ENCODE measurements around the gene COP1.
"Not testable (repeated sequence)": the region's sequence is repeated elsewhere in the genome, so short reads cannot be mapped to it uniquely, and the experiment has no call there.

Gene COP1

GRCh38 chr1:176033881-176034280 is 173.2 kb downstream of the COP1 start:
- no peak for DNase-seq (ENCODE audit: low read depth in 2 of 2)

- DNase-seq (ENCODE audit: low read depth in 2 of 2), result no peak
Measured at GRCh38 chr1:176033474-176033873, 173.6 kb downstream of the COP1 start.

- DNase-seq (ENCODE audit: low read depth in 2 of 2), result no peak
Measured at GRCh38 chr1:176032040-176032645, 174.9 kb downstream of the COP1 start.

- no peak for DNase-seq (ENCODE audit: low read depth in 2 of 2)
Measured at GRCh38 chr1:176029609-176030008, 177.5 kb downstream of the COP1 start.

- DNase-seq (ENCODE audit: low read depth in 2 of 2), result no peak
Measured at GRCh38 chr1:176029155-176029554, 177.9 kb downstream of the COP1 start.

- DNase-seq (ENCODE audit: low read depth in 2 of 2), result not testable (repeated sequence)
Measured at GRCh38 chr1:176027934-176028333, 179.2 kb downstream of the COP1 start.

GRCh38 chr1:176022574-176022973 is 184.5 kb downstream of the COP1 start:
- no peak for DNase-seq (ENCODE audit: low read depth in 2 of 2)

DNA sequence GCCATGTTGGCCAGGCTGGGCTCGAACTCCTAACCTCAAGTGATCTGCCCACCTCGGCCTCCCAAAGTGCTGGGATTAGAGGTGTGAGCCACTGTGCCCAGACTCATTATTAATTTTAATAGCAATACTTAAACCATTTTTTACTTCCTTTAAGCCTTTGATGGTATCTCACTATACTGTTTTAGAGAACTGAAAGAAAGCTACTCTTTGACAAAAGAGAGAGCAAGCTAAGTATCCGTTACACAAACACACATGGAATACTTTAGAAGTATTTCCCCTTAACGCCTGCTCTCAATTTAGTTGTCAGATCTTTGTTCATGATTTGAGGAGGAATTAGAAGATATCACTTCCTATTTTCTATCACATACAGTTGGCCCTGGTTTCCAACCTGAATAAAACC is 189.4 kb downstream of the COP1 start:
- no peak for DNase-seq (ENCODE audit: low read depth in 2 of 2)

DNA sequence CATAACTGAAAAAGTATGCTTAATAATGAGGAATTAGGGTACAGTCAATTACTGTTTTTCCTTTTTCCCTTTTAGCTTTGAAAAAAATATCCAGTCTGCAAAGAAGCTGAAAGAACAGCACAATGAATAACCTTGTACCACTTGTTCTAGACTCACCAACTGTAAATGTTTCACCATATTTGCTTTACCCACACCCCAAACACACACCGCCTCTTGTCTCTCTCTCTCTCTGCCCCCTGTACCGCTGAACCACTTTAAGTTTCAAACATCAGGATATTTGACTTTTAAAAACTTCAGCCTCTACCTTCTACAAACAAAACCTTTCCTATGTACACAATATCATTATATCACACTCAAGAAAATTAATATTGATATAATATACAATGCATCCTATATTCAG is 197.1 kb downstream of the COP1 start:
- DNase-seq (ENCODE audit: low read depth in 2 of 2), result no peak

DNA sequence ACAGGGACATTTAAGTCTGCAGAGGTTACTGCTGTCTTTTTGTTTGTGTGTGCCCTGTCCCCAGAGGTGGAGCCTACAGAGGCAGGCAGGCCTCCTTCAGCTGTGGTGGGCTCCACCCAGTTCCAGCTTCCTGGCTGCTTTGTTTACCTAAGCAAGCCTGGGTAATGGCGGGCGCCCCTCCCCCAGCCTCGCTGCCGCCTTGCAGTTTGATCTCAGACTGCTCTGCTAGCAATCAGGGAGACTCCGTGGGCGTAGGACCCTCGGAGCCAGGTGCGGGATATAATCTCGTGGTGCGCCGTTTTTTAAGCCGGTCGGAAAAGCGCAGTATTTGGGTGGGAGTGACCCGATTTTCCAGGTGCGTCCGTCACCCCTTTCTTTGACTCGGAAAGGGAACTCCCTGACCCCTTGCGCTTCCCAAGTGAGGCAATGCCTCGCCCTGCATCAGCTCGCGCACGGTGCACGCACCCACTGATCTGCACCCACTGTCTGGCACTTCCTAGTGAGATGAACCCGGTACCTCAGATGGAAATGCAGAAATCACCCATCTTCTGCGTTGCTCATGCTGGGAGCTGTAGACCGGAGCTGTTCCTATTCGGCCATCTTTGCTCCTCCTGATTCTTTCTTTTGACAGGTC is 199.2 kb downstream of the COP1 start:
- not testable (repeated sequence) for DNase-seq (ENCODE audit: low read depth in 2 of 2)

- not testable (repeated sequence) for DNase-seq (ENCODE audit: low read depth in 2 of 2)
Measured at GRCh38 chr1:175994660-175995059, 212.4 kb downstream of the COP1 start.

GRCh38 chr1:175992825-175993224 is 214.3 kb downstream of the COP1 start:
- not testable (repeated sequence) for DNase-seq (ENCODE audit: low read depth in 2 of 2)

GRCh38 chr1:175992202-175992601 is 214.9 kb downstream of the COP1 start:
- DNase-seq (ENCODE audit: low read depth in 2 of 2), result not testable (repeated sequence)

DNA sequence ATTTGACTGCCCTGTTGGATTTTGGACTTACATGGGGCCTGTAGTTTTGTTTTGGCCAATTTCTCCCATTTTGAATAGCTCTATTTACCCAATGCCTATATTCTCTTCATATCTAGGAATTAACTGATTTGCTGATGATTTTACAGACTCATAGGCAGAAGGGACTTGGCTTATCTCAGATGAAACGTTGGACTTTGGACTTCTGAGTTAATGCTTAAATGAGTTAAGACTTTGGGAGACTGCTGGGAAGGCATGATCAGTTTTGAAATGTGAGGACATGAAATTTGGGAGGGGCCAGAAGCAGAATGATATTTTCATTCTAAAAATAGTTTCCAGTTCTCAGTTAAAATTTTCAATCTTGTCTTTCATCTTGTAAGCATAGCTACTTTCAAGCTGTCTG is 222.3 kb downstream of the COP1 start:
- no peak for DNase-seq (ENCODE audit: low read depth in 2 of 2)

- DNase-seq (ENCODE audit: low read depth in 2 of 2), result no peak
Measured at GRCh38 chr1:175984057-175984812, 222.9 kb downstream of the COP1 start.

- not testable (repeated sequence) for DNase-seq (ENCODE audit: low read depth in 2 of 2)
Measured at GRCh38 chr1:175983363-175983762, 223.7 kb downstream of the COP1 start.

GRCh38 chr1:175981128-175981527 is 226.0 kb downstream of the COP1 start:
- DNase-seq (ENCODE audit: low read depth in 2 of 2), result no peak

GRCh38 chr1:175978926-175979325 is 228.2 kb downstream of the COP1 start:
- DNase-seq (ENCODE audit: low read depth in 2 of 2), result no peak

DNA sequence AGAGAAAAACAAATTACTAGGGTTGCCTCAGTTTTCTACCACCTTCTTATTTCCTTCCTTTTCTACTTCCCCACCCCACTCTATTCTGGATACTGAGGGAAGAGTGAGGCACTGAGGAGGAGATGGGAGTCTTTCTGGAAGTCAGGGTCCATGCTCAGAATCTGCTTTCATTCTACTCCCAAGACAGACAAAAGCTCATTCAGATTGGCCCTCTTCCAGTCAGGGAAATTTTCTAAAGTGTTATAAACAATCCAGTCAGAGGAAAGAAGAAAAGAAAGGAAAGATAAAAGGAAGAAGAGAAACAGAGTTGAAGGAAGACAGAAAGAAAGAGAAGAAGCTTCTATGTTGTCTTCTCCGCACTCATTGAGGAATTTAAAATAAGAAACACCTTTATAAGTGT is 228.6 kb downstream of the COP1 start:
- no peak for DNase-seq (ENCODE audit: low read depth in 2 of 2)

DNA sequence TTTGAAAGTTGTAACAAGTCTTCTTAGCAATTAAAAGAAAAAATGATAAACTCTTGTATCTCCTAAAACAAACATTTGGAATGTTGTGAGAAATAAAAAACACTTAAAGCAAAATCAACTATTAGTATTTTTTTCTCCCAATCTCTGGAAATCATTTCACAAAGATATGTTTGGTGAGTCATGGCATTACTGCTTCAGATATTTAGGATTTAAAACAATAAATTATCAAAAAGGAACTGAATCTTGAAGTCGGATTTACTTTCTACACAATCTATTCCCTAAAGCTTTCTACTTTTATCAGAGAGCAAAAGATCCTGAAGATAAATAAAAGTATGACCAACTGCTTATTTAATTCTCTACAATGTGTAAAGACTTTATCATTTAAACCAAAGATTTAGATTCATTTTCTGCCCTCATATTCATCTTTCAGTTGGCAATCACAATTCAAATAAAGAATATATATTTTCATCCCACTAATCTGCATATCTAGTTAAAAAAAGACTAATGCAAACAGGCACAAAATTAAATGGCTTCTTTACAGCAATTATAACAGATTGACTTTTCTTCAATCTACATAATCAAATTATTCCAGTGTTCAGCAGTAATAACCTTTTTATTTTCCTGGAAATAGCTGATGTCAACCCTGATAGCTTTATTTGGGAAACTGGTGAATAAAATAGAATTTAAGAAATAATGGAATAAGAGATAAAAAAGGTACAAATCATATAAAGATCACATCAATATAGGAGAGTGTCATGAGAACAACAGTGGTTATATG is 230.0 kb downstream of the COP1 start:
- DNase-seq (ENCODE audit: low read depth in 2 of 2), result no peak

- no peak for DNase-seq (ENCODE audit: low read depth in 2 of 2)
Measured at GRCh38 chr1:175969231-175969630, 237.9 kb downstream of the COP1 start.

DNA sequence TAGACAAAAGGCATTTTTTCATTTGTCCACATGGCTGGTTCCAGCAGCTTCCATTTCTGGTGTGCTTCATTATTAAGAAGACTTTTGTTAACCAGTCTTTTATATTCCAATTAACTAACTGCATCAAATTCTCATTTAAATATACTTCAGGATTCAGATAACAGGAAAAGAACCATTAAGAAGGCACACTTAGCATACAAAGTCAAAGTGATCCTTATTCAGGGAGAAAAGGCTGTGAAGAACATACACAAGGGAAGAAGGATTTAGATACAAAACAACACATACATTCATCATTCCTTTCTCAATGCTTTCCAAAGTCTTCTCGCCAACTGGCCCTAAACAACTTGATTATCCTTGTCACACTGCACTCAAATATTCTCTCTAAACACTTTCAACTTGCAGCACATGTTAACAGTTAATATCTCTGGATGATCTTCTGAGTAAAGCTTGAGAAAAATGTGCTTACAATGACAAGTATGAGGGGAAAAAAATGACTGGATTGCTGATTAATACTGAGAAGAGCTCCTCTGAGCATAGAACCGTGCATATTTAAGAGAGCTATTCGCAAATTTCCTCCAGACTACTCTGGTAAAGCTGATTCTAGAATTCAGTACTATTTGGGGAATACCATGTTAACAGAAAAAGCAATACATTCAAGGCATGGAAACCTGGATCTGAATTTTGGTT is 238.5 kb downstream of the COP1 start:
- no peak for DNase-seq (ENCODE audit: low read depth in 2 of 2)
